Neural cell (in vitro differentiated cells): ENCODE measurements around the gene NCS1. TPM values are rescaled to one million over a fixed set of nuclear protein-coding genes. Genes with fewer than 3 reads are reported as not detected.

Experiments used
- H2AFZ ChIP-seq: fragments of 200-600, 300-800 bp; sonication (generic), shearing (Covaris generic); 2 replicates; pipeline ENCODE4 v1.6.0; 2014; ENCODE audit warnings: low read depth, mild to moderate bottlenecking, antibody characterized with exemption, low read length, moderate library complexity
- H3F3A ChIP-seq: fragments of 200-600 bp; shearing (Covaris generic); 2 replicates; pipeline ENCODE4 v1.6.1; 2016; ENCODE audit warnings: mild to moderate bottlenecking, moderate library complexity, mixed read lengths, antibody characterized with exemption, low read length; ENCODE audit not compliant: insufficient read depth, poor library complexity, severe bottlenecking
- H3K27ac ChIP-seq: fragments of 200-600, 300-800 bp; sonication (generic), shearing (Covaris generic); 2 replicates; pipeline ENCODE4 v1.5.1; 2014; ENCODE audit warnings: mild to moderate bottlenecking, low read length, moderate library complexity
- H3K27me3 ChIP-seq: fragments of 300-800, 200-600 bp; sonication (generic), shearing (Covaris generic); 2 replicates; pipeline ENCODE4 v1.6.0; 2014; ENCODE audit warnings: mild to moderate bottlenecking, low read depth, low read length, moderate library complexity; ENCODE audit not compliant: insufficient read depth
- H3K36me3 ChIP-seq: fragments of 300-800, 200-600 bp; sonication (generic), shearing (Covaris generic); 2 replicates; pipeline ENCODE4 v1.5.1; 2014; ENCODE audit warnings: mild to moderate bottlenecking, antibody characterized with exemption, low read length, moderate library complexity; ENCODE audit not compliant: insufficient read depth
- H3K4me2 ChIP-seq: fragments of 300-800, 200-600 bp; sonication (generic), shearing (Covaris generic); 2 replicates; pipeline ENCODE4 v1.6.0; 2014; ENCODE audit warnings: mild to moderate bottlenecking, low read length
- H3K4me3 ChIP-seq: fragments of 300-800, 200-600 bp; sonication (generic), shearing (Covaris generic); 2 replicates; pipeline ENCODE4 v1.5.1; 2014; ENCODE audit warnings: mild to moderate bottlenecking, low read length, moderate library complexity
- H3K79me2 ChIP-seq: fragments of 200-600 bp; shearing (Covaris generic); replicated peaks from 2 replicates; pipeline ENCODE4 v1.6.0; 2014; ENCODE audit warnings: mild to moderate bottlenecking, low read length, moderate library complexity; ENCODE audit not compliant: insufficient read depth
- H3K9ac ChIP-seq: fragments of 300-800, 200-600 bp; sonication (generic), shearing (Covaris generic); 2 replicates; pipeline ENCODE4 v1.6.1; 2016; ENCODE audit warnings: mild to moderate bottlenecking, low read length, mixed read lengths
- H3K9me2 ChIP-seq: fragments of 200-600 bp; shearing (Covaris generic); 2 replicates; pipeline ENCODE4 v1.6.1; 2016; ENCODE audit warnings: mild to moderate bottlenecking, low read length, mixed read lengths; ENCODE audit not compliant: insufficient read depth
- H3K9me3 ChIP-seq: fragments of 200-600, 300-800 bp; sonication (generic), shearing (Covaris generic); 2 replicates; pipeline ENCODE4 v1.6.1; 2016; ENCODE audit warnings: mild to moderate bottlenecking, mixed run types, low read length, moderate library complexity, mixed read lengths
- H4K20me1 ChIP-seq: fragments of 200-600 bp; shearing (Covaris generic); 2 replicates; pipeline ENCODE4 v1.6.1; 2016; ENCODE audit warnings: mild to moderate bottlenecking, mixed run types; ENCODE audit not compliant: insufficient read depth
- CTCF ChIP-seq: fragments of 450-650 bp; IDR thresholded peaks from 2 replicates; pipeline ENCODE4 v1.5.1; 2014; ENCODE audit warnings: antibody characterized with exemption, mild to moderate bottlenecking, moderate library complexity; ENCODE audit not compliant: poor library complexity, severe bottlenecking
- EP300 ChIP-seq: fragments of 450-650 bp; conservative IDR thresholded peaks from 2 replicates; pipeline ENCODE4 v1.6.1; 2014; ENCODE audit warnings: antibody characterized with exemption, mild to moderate bottlenecking, moderate library complexity; ENCODE audit not compliant: poor library complexity, severe bottlenecking
- EZH2 ChIP-seq: fragments of 200-600, 300-800 bp; shearing (Covaris generic), sonication (generic); IDR thresholded peaks from 2 replicates; pipeline ENCODE4 v1.6.1; 2014; ENCODE audit warnings: antibody characterized with exemption, low read length, borderline replicate concordance, mild to moderate bottlenecking; ENCODE audit not compliant: insufficient read depth, poor library complexity, severe bottlenecking
- POLR2AphosphoS5 ChIP-seq: IDR thresholded peaks from 2 replicates; pipeline ENCODE4 v1.6.1; 2012
- RAD21 ChIP-seq: fragments of 450-650 bp; conservative IDR thresholded peaks from 2 replicates; pipeline ENCODE4 v1.6.1; 2014; ENCODE audit warnings: antibody characterized with exemption, mild to moderate bottlenecking, moderate library complexity
- REST ChIP-seq: IDR thresholded peaks from 2 replicates; pipeline ENCODE4 v1.6.1; 2012; ENCODE audit warnings: borderline replicate concordance
- SMC3 ChIP-seq: fragments of 450-650 bp; conservative IDR thresholded peaks from 2 replicates; pipeline ENCODE4 v1.6.1; 2014; ENCODE audit warnings: antibody characterized with exemption, mild to moderate bottlenecking, moderate library complexity; ENCODE audit not compliant: poor library complexity
- polyA plus RNA-seq: library from polyadenylated mRNA; depleted of rRNA; stranded (reverse); fragments of >200 nt; gene quantifications from 2 replicates; pipeline ENCODE4 v1.2.3, GENCODE V29; 2014

Gene NCS1
- polyA plus RNA-seq, 1 donor from 2014 or later: 73.3 TPM

GRCh38 chr9:130259044-130259443 is 86.8 kb downstream of the NCS1 start:
- no peak overlapping the region for H2AFZ ChIP-seq
- no peak overlapping the region for H3K4me2 ChIP-seq
- TF ChIP-seq SMC3 (no peak), EZH2 (no peak), POLR2AphosphoS5 (no peak), CTCF (no peak), RAD21 (no peak), EP300 (no peak), REST (no peak)
- H3K79me2 ChIP-seq: no peaks in the 10 kb centered on the region
- no peak overlapping the region for H3K9ac ChIP-seq
- H3K27me3 ChIP-seq: peaks cover 4% of the 10 kb centered on the region
- no peaks in the 10 kb centered on the region for H4K20me1 ChIP-seq
- H3K4me3 ChIP-seq: no peak overlapping the region
- H3K9me3 ChIP-seq: no peaks in the 10 kb centered on the region
- H3F3A ChIP-seq: no peaks in the 10 kb centered on the region
- H3K36me3 ChIP-seq: no peaks in the 10 kb centered on the region
- H3K27ac ChIP-seq: no peak overlapping the region
- H3K9me2 ChIP-seq: no peaks in the 10 kb centered on the region

- Histone ChIP-seq H3K9me2 (no peaks in the 10 kb centered on the region), H3K79me2 (no peaks in the 10 kb centered on the region), H3K9ac (no peak overlapping the region), H3F3A (no peaks in the 10 kb centered on the region), H2AFZ (no peak overlapping the region), H3K4me3 (no peak overlapping the region), H3K36me3 (no peaks in the 10 kb centered on the region), H4K20me1 (no peaks in the 10 kb centered on the region), H3K27ac (no peak overlapping the region), H3K9me3 (no peaks in the 10 kb centered on the region), H3K27me3 (peaks cover 25% of the 10 kb centered on the region), H3K4me2 (no peak overlapping the region)
- TF ChIP-seq POLR2AphosphoS5: no peak
Measured at GRCh38 chr9:130260816-130261765, 88.9 kb downstream of the NCS1 start.
